Right cardiac atrium (tissue), 5 donors: ENCODE data around the gene SQSTM1. TPM values are rescaled to one million over a fixed set of nuclear protein-coding genes. Genes with fewer than 3 reads are reported as not detected.

ENCODE experiments used
- ATAC-seq, 2 donors: fragments of 200-7000 bp; cut with Tn5 transposase; one replicate each; pipeline versions ENCODE4 v1.8.0 to v1.9.1; 2020; ENCODE audit warnings: moderate library complexity in 2 of 2, mild to moderate bottlenecking in 1 of 2
- DNase-seq, 3 donors: peaks; one replicate each; pipeline ENCODE4 v3.0.0-alpha.2; 2020
- H3K27ac ChIP-seq: one replicate; pipeline ENCODE4 v1.5.1; 2013; ENCODE audit warnings: mild to moderate bottlenecking, low read length, control low read depth, moderate library complexity
- H3K27me3 ChIP-seq: one replicate; pipeline ENCODE4 v1.6.1; 2013; ENCODE audit not compliant: control insufficient read depth, insufficient read depth
- H3K4me1 ChIP-seq: one replicate; pipeline ENCODE4 v1.6.1; 2013; ENCODE audit warnings: low read length; ENCODE audit not compliant: control insufficient read depth, insufficient read depth
- H3K4me3 ChIP-seq: one replicate; pipeline ENCODE4 v1.5.1; 2013; ENCODE audit warnings: low read length, control low read depth
- H3K9me3 ChIP-seq: one replicate; pipeline ENCODE4 v1.6.1; 2013; ENCODE audit warnings: low read length; ENCODE audit not compliant: control insufficient read depth
- WGBS: extraction: QIAGEN DNeasy Blood & Tissue Kit; methylation state at CpG from one replicate; pipeline ENCODE4 v1.1.7; 2013; 5-methylcytosine and 5-hydroxymethylcytosine counted together
- intact Hi-C, 4 donors: fragments of 100-400 bp; cut with DNase I; formaldehyde crosslinking; loops; one replicate each; pipeline versions ENCODE4 v1.11.0 to v1.14.0; 2022 to 2023
- long read RNA-seq, 4 donors: library from polyadenylated mRNA; unstranded; transcript quantifications; one replicate each; pipeline ENCODE4 v2.0.0, GENCODE V29; 2020 to 2021
- polyA plus RNA-seq: library from polyadenylated mRNA; stranded (reverse); fragments of 200-250 nt; gene quantifications from one replicate; pipeline ENCODE4 v1.2.3, GENCODE V29; 2013
- total RNA-seq, 4 donors: library from RNA; stranded (reverse); fragmentation: NEBNext Ultra II Directional; extraction: Animal tissue kit (Norgen Biotek cat#: 25700); gene quantifications; one replicate each; pipeline ENCODE4 v1.2.1, GENCODE V29; 2021
- donor health status: healthy with polysubstance abuse.
- donor health status: DM: no; HTN: yes; CAD: no.
- donor health status: DM: no; HTN: no; CAD: no.
- donor health status: DM: no; HTN: yes; CAD: no; lungs with severe emphysema.
- donor health status: DM: yes; HTN: yes; CAD: no.

SQSTM1 gene
- total RNA-seq (100 to 1,000 TPM; 307 to 406 (median 370) TPM), polyA plus RNA-seq (257 TPM)
- long read RNA-seq, donor 1, transcript SQSTM1-202 (8 exons, 2,986 nt), result major isoform, 403 of 604 reads
- long read RNA-seq, donor 1, transcript SQSTM1-201 (7 exons, 2,253 nt), result minor isoform, 22 of 604 reads
- long read RNA-seq, donor 1, partial matches to known transcripts, result 53 of 604 reads
- long read RNA-seq, donor 1, other reads (novel, unspliced or antisense), result 125 of 604 reads
- long read RNA-seq, donor 2, transcript SQSTM1-201 (7 exons, 2,253 nt), result minor isoform, 8 of 353 reads
- long read RNA-seq, donor 2, transcript SQSTM1-202 (8 exons, 2,986 nt), result major isoform, 223 of 353 reads
- long read RNA-seq, donor 2, partial matches to known transcripts, result 25 of 353 reads
- long read RNA-seq, donor 2, other reads (novel, unspliced or antisense), result 96 of 353 reads
- long read RNA-seq, donor 3, transcript SQSTM1-202 (8 exons, 2,986 nt), result major isoform, 803 of 1,131 reads
- long read RNA-seq, donor 3, transcript SQSTM1-201 (7 exons, 2,253 nt), result minor isoform, 15 of 1,131 reads
- long read RNA-seq, donor 3, partial matches to known transcripts, result 54 of 1,131 reads
- long read RNA-seq, donor 3, other reads (novel, unspliced or antisense), result 259 of 1,131 reads
- long read RNA-seq, donor 4, transcript SQSTM1-202 (8 exons, 2,986 nt), result major isoform, 270 of 367 reads
- long read RNA-seq, donor 4, transcript SQSTM1-201 (7 exons, 2,253 nt), result minor isoform, 8 of 367 reads
- long read RNA-seq, donor 4, partial matches to known transcripts, result 59 of 367 reads
- long read RNA-seq, donor 4, other reads (novel, unspliced or antisense), result 29 of 367 reads

GRCh38 chr5:179820483-179821297, at the start of gene SQSTM1:
Gene SQSTM1, plus strand, starts transcription at chr5:179820905. Its CDS starts 32 bp downstream, at chr5:179820937.
- Histone ChIP-seq H3K4me1 (peaks cover 16% of the 10 kb centered on the region), H3K27me3 (no peaks in the 10 kb centered on the region), H3K4me3 (peak within 1 kb of the TSS; percentile 88), H3K27ac (peak within 1 kb of the TSS; percentile 97), H3K9me3 (no peaks in the 10 kb centered on the region)
- ATAC-seq (peak; percentile 70 to 77), DNase-seq (peak; percentile 85 to 95 (median 94))
- intact Hi-C loops, result no loop called here
- WGBS, result under 1% methylated on average over 81 of the region's 81 CpGs

- Histone ChIP-seq H3K4me3 (no peak overlapping the region), H3K27ac (no peak overlapping the region), H3K27me3 (no peaks in the 10 kb centered on the region), H3K9me3 (no peaks in the 10 kb centered on the region), H3K4me1 (peaks cover 2% of the 10 kb centered on the region)
- 63% methylated on average over 4 of the region's 4 CpGs for WGBS
- DNase-seq, result no peak
- peak in 1 of 2 donors; percentile 19 for ATAC-seq
- intact Hi-C loops, result no loop called here
These were observed 49.3 kb upstream of the SQSTM1 start for GRCh38 chr5:179771311-179771895.

- Histone ChIP-seq H3K4me3 (no peak overlapping the region), H3K27me3 (no peaks in the 10 kb centered on the region), H3K27ac (no peak overlapping the region), H3K9me3 (no peaks in the 10 kb centered on the region), H3K4me1 (no peaks in the 10 kb centered on the region)
- 93% methylated on average over 6 of the region's 6 CpGs for WGBS
- ATAC-seq, result no peak
- DNase-seq, result peak in 1 of 3 donors; percentile 2
- intact Hi-C loops, result no loop called here
These were observed 48.4 kb upstream of the SQSTM1 start for GRCh38 chr5:179772351-179772750.

GRCh38 chr5:179773686-179774040, 47.0 kb upstream of the SQSTM1 start:
- no peaks in the 10 kb centered on the region for H3K4me1 ChIP-seq
- ATAC-seq, result no peak
- no peak overlapping the region for H3K4me3 ChIP-seq
- peak in 1 of 3 donors; percentile 39 for DNase-seq
- 92% methylated on average over 9 of the region's 9 CpGs for WGBS
- intact Hi-C loops, result no loop called here
- no peak overlapping the region for H3K27ac ChIP-seq
- H3K9me3 ChIP-seq, result no peaks in the 10 kb centered on the region
- H3K27me3 ChIP-seq, result no peaks in the 10 kb centered on the region

DNA sequence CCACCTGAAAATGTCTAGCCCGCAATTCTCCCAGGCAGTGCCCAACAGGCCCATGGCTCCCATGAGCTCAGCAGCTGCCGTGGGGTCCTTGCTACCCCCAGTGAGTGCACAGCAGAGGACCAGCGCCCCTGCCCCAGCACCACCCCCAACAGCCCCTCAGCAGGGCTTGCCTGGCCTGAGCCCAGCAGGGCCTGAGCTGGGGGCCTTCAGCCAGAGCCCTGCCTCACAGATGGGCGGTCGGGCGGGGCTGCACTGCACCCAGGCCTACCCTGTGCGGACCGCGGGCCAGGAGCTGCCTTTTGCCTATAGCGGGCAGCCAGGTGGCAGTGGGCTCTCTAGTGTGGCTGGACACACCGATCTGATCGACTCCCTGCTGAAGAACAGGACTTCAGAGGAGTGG, 46.3 kb upstream of the SQSTM1 start:
- Histone ChIP-seq H3K4me3 (no peak overlapping the region), H3K9me3 (no peaks in the 10 kb centered on the region), H3K27ac (no peak overlapping the region), H3K27me3 (no peaks in the 10 kb centered on the region), H3K4me1 (no peaks in the 10 kb centered on the region)
- peak in 1 of 2 donors; percentile 17 for ATAC-seq
- intact Hi-C loops, result no loop called here
- 96% methylated on average over 12 of the region's 12 CpGs for WGBS
- peak in 1 of 3 donors; percentile 49 for DNase-seq

DNA sequence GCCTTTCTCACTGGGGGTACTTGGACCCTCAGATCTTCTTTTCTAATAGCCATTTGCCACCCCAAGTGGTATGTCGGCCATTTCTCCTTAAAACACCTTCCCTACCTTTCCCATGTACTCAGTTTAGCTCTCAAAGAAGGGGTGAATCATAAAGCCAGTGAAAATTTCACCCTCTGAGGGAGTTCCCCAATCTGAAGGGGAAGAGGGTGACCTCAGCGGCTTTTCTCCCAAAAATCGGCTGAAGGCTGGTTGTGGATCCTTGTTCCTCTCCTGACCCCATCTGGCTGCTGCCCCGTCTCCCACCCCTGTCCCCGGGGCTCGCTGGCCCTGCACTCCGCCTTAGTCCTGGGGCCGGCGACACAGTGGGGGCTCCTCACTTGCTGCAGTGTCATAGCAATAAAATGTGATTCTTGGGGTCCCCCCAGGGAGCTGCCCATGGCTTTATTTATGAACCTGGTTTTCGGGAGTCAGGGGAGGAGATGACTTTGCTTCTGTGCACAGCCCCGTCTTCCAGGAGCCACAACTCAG, 44.2 kb upstream of the SQSTM1 start:
- Histone ChIP-seq H3K9me3 (no peaks in the 10 kb centered on the region), H3K27ac (no peak overlapping the region), H3K4me1 (no peaks in the 10 kb centered on the region), H3K27me3 (no peaks in the 10 kb centered on the region), H3K4me3 (no peak overlapping the region)
- DNase-seq (peak in 1 of 3 donors; percentile 54), ATAC-seq (no peak)
- intact Hi-C loops, result no loop called here
- 88% methylated on average over 11 of the region's 11 CpGs for WGBS

- no peaks in the 10 kb centered on the region for H3K9me3 ChIP-seq
- H3K27me3 ChIP-seq, result no peaks in the 10 kb centered on the region
- intact Hi-C loops, result no loop called here
- no peak overlapping the region for H3K27ac ChIP-seq
- WGBS, result 82% methylated on average over 10 of the region's 10 CpGs
- no peak overlapping the region for H3K4me3 ChIP-seq
- ATAC-seq (no peak), DNase-seq (peak in 1 of 3 donors; percentile 19)
- no peaks in the 10 kb centered on the region for H3K4me1 ChIP-seq
These were observed 43.2 kb upstream of the SQSTM1 start for GRCh38 chr5:179777456-179777855.

DNA sequence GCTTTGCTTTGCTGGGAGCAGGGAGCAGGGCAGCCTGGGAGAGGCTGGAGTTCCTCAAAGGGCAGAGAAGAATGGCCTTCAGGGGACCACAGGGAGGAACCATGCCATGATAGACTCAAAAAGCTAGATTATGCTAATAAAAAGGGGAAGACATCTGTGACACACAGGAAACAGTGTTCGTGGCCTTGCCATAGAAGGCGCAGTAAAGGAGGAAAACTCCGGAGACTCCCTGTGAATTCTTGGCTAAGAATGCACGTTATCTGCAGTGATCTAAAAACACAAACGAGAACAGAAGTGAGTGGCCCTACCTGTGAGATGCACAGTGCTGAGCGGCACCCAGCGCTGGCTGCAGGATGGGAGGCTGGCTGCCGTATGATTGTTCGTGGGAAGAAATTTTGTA, 42.8 kb upstream of the SQSTM1 start:
- DNase-seq (peak in 1 of 3 donors; percentile 39), ATAC-seq (peak; percentile 22 to 50)
- WGBS, result 58% methylated on average over 9 of the region's 9 CpGs
- no peaks in the 10 kb centered on the region for H3K4me1 ChIP-seq
- H3K4me3 ChIP-seq, result no peak overlapping the region
- H3K9me3 ChIP-seq, result no peaks in the 10 kb centered on the region
- no peaks in the 10 kb centered on the region for H3K27me3 ChIP-seq
- H3K27ac ChIP-seq, result no peak overlapping the region
- intact Hi-C loops, result no loop called here

DNA sequence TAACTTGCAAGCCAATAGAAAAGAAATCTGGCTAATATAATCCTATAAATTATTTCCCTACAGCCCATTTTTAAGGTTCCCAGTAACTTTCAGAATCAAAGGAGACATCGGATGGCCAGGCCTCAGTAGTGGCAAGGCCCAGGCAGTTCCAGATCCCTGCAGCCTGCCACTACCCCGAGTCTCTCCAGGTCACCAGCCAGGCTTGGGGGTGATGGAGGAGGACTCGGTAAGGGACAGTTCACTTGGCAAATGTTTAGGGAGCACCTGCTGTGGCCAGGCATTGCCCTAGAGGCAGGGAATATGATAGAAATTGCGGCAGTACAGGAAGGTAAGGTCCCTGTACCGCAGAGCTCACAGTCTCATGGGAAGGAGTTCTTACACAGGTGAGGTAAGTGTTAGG, 42.1 kb upstream of the SQSTM1 start:
- Histone ChIP-seq H3K27me3 (no peaks in the 10 kb centered on the region), H3K9me3 (no peaks in the 10 kb centered on the region), H3K4me1 (no peaks in the 10 kb centered on the region), H3K27ac (no peak overlapping the region), H3K4me3 (no peak overlapping the region)
- 91% methylated on average over 5 of the region's 5 CpGs for WGBS
- no peak for ATAC-seq
- intact Hi-C loops, result no loop called here
- peak in 1 of 3 donors; percentile 16 for DNase-seq

- ATAC-seq, result no peak
- Histone ChIP-seq H3K27me3 (no peaks in the 10 kb centered on the region), H3K4me1 (no peaks in the 10 kb centered on the region), H3K9me3 (no peaks in the 10 kb centered on the region), H3K4me3 (no peak overlapping the region), H3K27ac (no peak overlapping the region)
- peak in 1 of 3 donors; percentile 17 for DNase-seq
- intact Hi-C loops, result no loop called here
- 89% methylated on average over 4 of the region's 4 CpGs for WGBS
These were observed 40.9 kb upstream of the SQSTM1 start for GRCh38 chr5:179779826-179780225.
